ENCODE measurements around the gene ADORA3. TPM values are rescaled to one million over a fixed set of nuclear protein-coding genes. Genes with fewer than 3 reads are reported as not detected.
"Not testable (repeated sequence)": the region's sequence is repeated elsewhere in the genome, so short reads cannot be mapped to it uniquely, and the experiment has no call there.

ADORA3 gene
- total RNA-seq (2022): not detected in 2 replicates
- Bru-seq, nascent RNA: not detected
- BruChase-seq, experiment 1, labeled RNA remaining after a 6-hour chase: not detected
- BruChase-seq, experiment 2, labeled RNA remaining after a 2-hour chase: not detected
- long read RNA-seq: 0 reads

- intact Hi-C loops (cut with micrococcal nuclease; ENCODE audit: unreplicated experiment): no loop called here
- TF ChIP-seq CTCF (IDR thresholded peaks at IDR 0.05; ENCODE audit: unreplicated experiment): no peak
- CTCF ChIA-PET: no interaction called here
- no peak within 1 kb of the TSS for H3K27ac Mint-ChIP-seq (ENCODE audit: unreplicated experiment)
- no peaks in the 10 kb centered on the region for H3K9me3 Mint-ChIP-seq (ENCODE audit: low read depth, unreplicated experiment)
- H3K4me1 Mint-ChIP-seq (ENCODE audit: low read depth, unreplicated experiment): peaks cover 8% of the 10 kb centered on the region
- peaks cover 23% of the 10 kb centered on the region for H3K27me3 Mint-ChIP-seq (ENCODE audit: unreplicated experiment)
- DNase-seq: no peak
- no TSS peak for BruUV-seq (replicated peaks)
- H3K4me3 Mint-ChIP-seq (ENCODE audit: low read depth, unreplicated experiment): no peak within 1 kb of the TSS
- peaks cover 5% of the 10 kb centered on the region for H3K36me3 Mint-ChIP-seq (ENCODE audit: insufficient read depth, unreplicated experiment)
Observed at GRCh38 chr1:111503585-111504060, at the start of gene ADORA3, which contains the start of gene TMIGD3. Gene ADORA3 (minus strand): TSS chr1:111503633. CDS start chr1:111503354, 279 bp downstream. Gene TMIGD3 (minus strand): TSS chr1:111503633. CDS start chr1:111503354, 279 bp downstream.

GRCh38 chr1:111553196-111553595 lies 49.8 kb upstream of the ADORA3 start:
- CTCF ChIA-PET: no interaction called here
- Mint-ChIP-seq H3K9me3 (ENCODE audit: low read depth, unreplicated experiment) (no peaks in the 10 kb centered on the region), H3K27me3 (ENCODE audit: unreplicated experiment) (no peaks in the 10 kb centered on the region), H3K27ac (ENCODE audit: unreplicated experiment) (no peak overlapping the region), H3K4me1 (ENCODE audit: low read depth, unreplicated experiment) (no peaks in the 10 kb centered on the region), H3K36me3 (ENCODE audit: insufficient read depth, unreplicated experiment) (no peaks in the 10 kb centered on the region), H3K4me3 (ENCODE audit: low read depth, unreplicated experiment) (no peak overlapping the region)
- intact Hi-C loops (cut with micrococcal nuclease; ENCODE audit: unreplicated experiment): no loop called here
- no peak for DNase-seq
- no TSS peak for BruUV-seq (replicated peaks)
- no peak for TF ChIP-seq CTCF (IDR thresholded peaks at IDR 0.05; ENCODE audit: unreplicated experiment)

GRCh38 chr1:111552587-111552986 lies 49.2 kb upstream of the ADORA3 start:
- Mint-ChIP-seq H3K9me3 (ENCODE audit: low read depth, unreplicated experiment) (no peaks in the 10 kb centered on the region), H3K27me3 (ENCODE audit: unreplicated experiment) (no peaks in the 10 kb centered on the region), H3K4me3 (ENCODE audit: low read depth, unreplicated experiment) (no peak overlapping the region), H3K4me1 (ENCODE audit: low read depth, unreplicated experiment) (no peaks in the 10 kb centered on the region), H3K27ac (ENCODE audit: unreplicated experiment) (no peak overlapping the region), H3K36me3 (ENCODE audit: insufficient read depth, unreplicated experiment) (no peaks in the 10 kb centered on the region)
- no peak for DNase-seq
- BruUV-seq (replicated peaks): no TSS peak
- no peak for TF ChIP-seq CTCF (IDR thresholded peaks at IDR 0.05; ENCODE audit: unreplicated experiment)
- CTCF ChIA-PET: no interaction called here
- intact Hi-C loops (cut with micrococcal nuclease; ENCODE audit: unreplicated experiment): no loop called here

GRCh38 chr1:111551623-111552411 lies 48.4 kb upstream of the ADORA3 start:
- no peak for DNase-seq
- H3K27me3 Mint-ChIP-seq (ENCODE audit: unreplicated experiment): no peaks in the 10 kb centered on the region
- no peaks in the 10 kb centered on the region for H3K36me3 Mint-ChIP-seq (ENCODE audit: insufficient read depth, unreplicated experiment)
- TF ChIP-seq CTCF (IDR thresholded peaks at IDR 0.05; ENCODE audit: unreplicated experiment): no peak
- H3K4me3 Mint-ChIP-seq (ENCODE audit: low read depth, unreplicated experiment): no peak overlapping the region
- H3K27ac Mint-ChIP-seq (ENCODE audit: unreplicated experiment): no peak overlapping the region
- no TSS peak for BruUV-seq (replicated peaks)
- intact Hi-C loops (cut with micrococcal nuclease; ENCODE audit: unreplicated experiment): no loop called here
- CTCF ChIA-PET: no interaction called here
- H3K9me3 Mint-ChIP-seq (ENCODE audit: low read depth, unreplicated experiment): no peaks in the 10 kb centered on the region
- no peaks in the 10 kb centered on the region for H3K4me1 Mint-ChIP-seq (ENCODE audit: low read depth, unreplicated experiment)

GRCh38 chr1:111547786-111548185 lies 44.4 kb upstream of the ADORA3 start:
- H3K9me3 Mint-ChIP-seq (ENCODE audit: low read depth, unreplicated experiment); BruUV-seq (replicated peaks); H3K4me1 Mint-ChIP-seq (ENCODE audit: low read depth, unreplicated experiment); H3K27ac Mint-ChIP-seq (ENCODE audit: unreplicated experiment); H3K27me3 Mint-ChIP-seq (ENCODE audit: unreplicated experiment); intact Hi-C loops (cut with micrococcal nuclease; ENCODE audit: unreplicated experiment); CTCF ChIA-PET; H3K4me3 Mint-ChIP-seq (ENCODE audit: low read depth, unreplicated experiment); DNase-seq; H3K36me3 Mint-ChIP-seq (ENCODE audit: insufficient read depth, unreplicated experiment): not testable (repeated sequence)
